Measurements from ENCODE around the gene KLHL29. TPM values are rescaled to one million over a fixed set of nuclear protein-coding genes. Genes with fewer than 3 reads are reported as not detected.

KLHL29 gene
- total RNA-seq, 1 donor from 2014 or later: 5.5 TPM

DNA sequence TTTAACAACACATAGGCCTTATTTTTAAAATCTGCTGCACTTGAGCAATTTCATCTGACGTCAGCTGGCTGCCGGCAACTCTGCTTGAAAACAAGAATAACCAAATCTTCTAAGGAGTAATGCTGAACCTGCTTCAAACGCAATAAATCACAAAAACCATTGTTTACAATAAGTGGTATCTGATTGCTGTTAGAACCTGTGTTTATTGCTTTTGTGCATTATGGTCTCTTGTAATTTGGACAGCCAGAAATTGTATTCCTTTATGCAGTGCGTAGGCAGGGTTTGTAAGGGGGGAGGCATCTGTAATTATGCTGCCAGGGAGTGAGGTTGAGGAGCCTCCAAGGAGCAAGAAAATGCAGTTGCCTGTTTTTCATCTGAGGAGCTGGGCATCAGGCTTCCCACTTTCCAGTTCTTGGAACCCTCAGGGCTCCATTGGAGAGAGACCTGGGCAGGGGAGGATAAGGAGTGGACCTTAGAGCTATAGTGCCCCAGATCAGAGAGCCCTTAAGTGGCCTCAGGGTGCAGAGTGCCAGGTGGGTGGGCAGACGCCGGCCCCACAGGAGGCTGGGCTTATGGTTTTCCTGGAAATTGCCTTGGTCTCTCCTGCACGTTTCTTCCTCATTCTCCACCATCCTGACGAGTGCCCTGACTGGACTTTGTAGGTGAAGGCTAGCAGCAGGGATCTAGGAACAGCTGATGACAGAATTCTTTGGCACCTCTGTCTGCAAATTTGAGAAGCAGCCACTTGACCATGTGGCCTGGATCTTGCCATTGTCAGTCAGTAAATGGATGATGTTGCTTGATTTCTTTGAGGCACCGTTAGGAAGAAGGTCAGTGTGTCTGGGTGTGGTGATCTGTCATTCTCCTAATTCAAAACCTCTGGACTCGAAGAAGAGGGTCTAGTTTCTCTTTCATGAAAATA, 129.2 kb downstream of the KLHL29 start:
- Mint-ChIP-seq H3K4me1 (ENCODE audit: low read depth, unreplicated experiment) (no peaks in the 10 kb centered on the region), H3K36me3 (ENCODE audit: low read depth, unreplicated experiment) (no peaks in the 10 kb centered on the region), H3K4me3 (ENCODE audit: unreplicated experiment) (no peak overlapping the region), H3K9me3 (ENCODE audit: unreplicated experiment) (peaks cover 12% of the 10 kb centered on the region), H3K27ac (ENCODE audit: unreplicated experiment) (no peak overlapping the region), H3K27me3 (ENCODE audit: low read depth, unreplicated experiment) (peaks cover 97% of the 10 kb centered on the region)
- Histone ChIP-seq H3K27ac (ENCODE audit: low read depth, low read length) (no peak overlapping the region), H4K20me1 (ENCODE audit: insufficient read depth, low read length) (peaks cover 4% of the 10 kb centered on the region), H2AFZ (ENCODE audit: low read depth, low read length) (no peak overlapping the region), H3K4me3 (ENCODE audit: insufficient read depth, low read depth, low read length) (no peak overlapping the region), H3K9me3 (ENCODE audit: insufficient read depth, low read depth, low read length) (no peaks in the 10 kb centered on the region), H3K9ac (ENCODE audit: low read length) (no peak overlapping the region), H3K79me2 (ENCODE audit: insufficient read depth, low read length) (no peaks in the 10 kb centered on the region), H3K36me3 (ENCODE audit: insufficient read depth, low read length) (no peaks in the 10 kb centered on the region), H3K4me2 (ENCODE audit: low read length) (no peak overlapping the region), H3K27me3 (ENCODE audit: insufficient read depth, low read length) (peaks cover 9% of the 10 kb centered on the region), H3K4me1 (ENCODE audit: insufficient read depth, low read length) (no peaks in the 10 kb centered on the region)
- DNase-seq (ENCODE audit: low read depth) (no peak), FAIRE-seq (no peak)
- TF ChIP-seq, protein P1, sequence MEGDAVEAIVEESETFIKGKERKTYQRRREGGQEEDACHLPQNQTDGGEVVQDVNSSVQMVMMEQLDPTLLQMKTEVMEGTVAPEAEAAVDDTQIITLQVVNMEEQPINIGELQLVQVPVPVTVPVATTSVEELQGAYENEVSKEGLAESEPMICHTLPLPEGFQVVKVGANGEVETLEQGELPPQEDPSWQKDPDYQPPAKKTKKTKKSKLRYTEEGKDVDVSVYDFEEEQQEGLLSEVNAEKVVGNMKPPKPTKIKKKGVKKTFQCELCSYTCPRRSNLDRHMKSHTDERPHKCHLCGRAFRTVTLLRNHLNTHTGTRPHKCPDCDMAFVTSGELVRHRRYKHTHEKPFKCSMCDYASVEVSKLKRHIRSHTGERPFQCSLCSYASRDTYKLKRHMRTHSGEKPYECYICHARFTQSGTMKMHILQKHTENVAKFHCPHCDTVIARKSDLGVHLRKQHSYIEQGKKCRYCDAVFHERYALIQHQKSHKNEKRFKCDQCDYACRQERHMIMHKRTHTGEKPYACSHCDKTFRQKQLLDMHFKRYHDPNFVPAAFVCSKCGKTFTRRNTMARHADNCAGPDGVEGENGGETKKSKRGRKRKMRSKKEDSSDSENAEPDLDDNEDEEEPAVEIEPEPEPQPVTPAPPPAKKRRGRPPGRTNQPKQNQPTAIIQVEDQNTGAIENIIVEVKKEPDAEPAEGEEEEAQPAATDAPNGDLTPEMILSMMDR (IDR thresholded peaks at IDR 0.05; ENCODE audit: insufficient read depth, low read depth, low read length): no peak
- TF ChIP-seq EZH2 (IDR thresholded peaks at IDR 0.05; ENCODE audit: insufficient read depth, low read length): no peak

DNA sequence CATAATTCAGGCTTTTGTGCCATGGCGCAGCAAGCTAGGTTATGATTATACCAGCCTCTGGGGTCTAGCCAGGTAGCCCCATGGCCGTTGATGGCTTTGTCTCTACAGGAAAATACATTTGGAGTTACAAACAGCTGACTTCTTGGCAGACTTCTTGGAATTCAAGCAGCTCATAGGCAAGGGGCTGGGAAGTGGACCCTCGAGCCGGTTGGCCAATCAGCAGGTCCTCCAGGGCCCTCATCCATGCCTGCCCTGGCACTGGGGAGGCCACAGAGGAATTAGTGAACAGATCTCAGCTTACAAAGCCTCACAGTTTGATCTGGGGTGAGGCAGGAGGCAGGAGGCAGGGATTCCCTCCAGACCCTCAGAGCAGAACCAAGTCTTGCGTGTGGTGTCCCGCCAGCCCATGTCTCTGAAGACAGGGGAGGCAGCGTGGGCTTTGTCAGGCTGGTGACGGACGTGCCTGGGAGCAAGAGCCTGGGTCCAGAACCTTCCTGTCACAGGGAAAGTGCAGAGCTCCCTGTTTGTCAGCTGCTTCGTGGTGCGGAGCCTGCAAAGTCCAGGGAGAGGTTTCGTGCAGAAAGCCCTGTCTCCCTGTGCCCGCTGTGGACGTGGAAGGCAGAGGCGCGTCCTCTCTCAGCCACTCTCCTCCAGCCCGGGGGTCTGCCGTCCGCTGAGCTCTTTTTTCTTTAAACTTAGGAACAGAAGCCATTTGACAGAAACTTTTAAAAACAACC, 131.7 kb downstream of the KLHL29 start:
- H3K27ac ChIP-seq (ENCODE audit: low read depth, low read length): no peak overlapping the region
- peaks cover 9% of the 10 kb centered on the region for H3K27me3 ChIP-seq (ENCODE audit: insufficient read depth, low read length)
- H3K27me3 Mint-ChIP-seq (ENCODE audit: low read depth, unreplicated experiment): peaks cover 89% of the 10 kb centered on the region
- no peak overlapping the region for H2AFZ ChIP-seq (ENCODE audit: low read depth, low read length)
- no peak overlapping the region for H3K27ac Mint-ChIP-seq (ENCODE audit: unreplicated experiment)
- no peak overlapping the region for H3K4me3 Mint-ChIP-seq (ENCODE audit: unreplicated experiment)
- H3K4me3 ChIP-seq (ENCODE audit: insufficient read depth, low read depth, low read length): no peak overlapping the region
- no peaks in the 10 kb centered on the region for H3K4me1 ChIP-seq (ENCODE audit: insufficient read depth, low read length)
- no peak overlapping the region for H3K4me2 ChIP-seq (ENCODE audit: low read length)
- no peak for TF ChIP-seq EZH2 (IDR thresholded peaks at IDR 0.05; ENCODE audit: insufficient read depth, low read length)
- TF ChIP-seq, protein P1 (IDR thresholded peaks at IDR 0.05; ENCODE audit: insufficient read depth, low read depth, low read length): no peak
- no peaks in the 10 kb centered on the region for H3K79me2 ChIP-seq (ENCODE audit: insufficient read depth, low read length)
- H3K9me3 Mint-ChIP-seq (ENCODE audit: unreplicated experiment): peaks cover 9% of the 10 kb centered on the region
- FAIRE-seq (no peak), DNase-seq (ENCODE audit: low read depth) (no peak)
- peaks cover 4% of the 10 kb centered on the region for H4K20me1 ChIP-seq (ENCODE audit: insufficient read depth, low read length)
- H3K4me1 Mint-ChIP-seq (ENCODE audit: low read depth, unreplicated experiment): peaks cover 9% of the 10 kb centered on the region
- H3K36me3 ChIP-seq (ENCODE audit: insufficient read depth, low read length): no peaks in the 10 kb centered on the region
- no peaks in the 10 kb centered on the region for H3K9me3 ChIP-seq (ENCODE audit: insufficient read depth, low read depth, low read length)
- no peak overlapping the region for H3K9ac ChIP-seq (ENCODE audit: low read length)
- no peaks in the 10 kb centered on the region for H3K36me3 Mint-ChIP-seq (ENCODE audit: low read depth, unreplicated experiment)
